Stimulated activated CD4-positive, alpha-beta T cell treated with anti-CD3 and anti-CD28 coated beads, Interleukin-4, amount 100 ng/mL, for 24 hours (primary cell): Measurements from ENCODE around the gene MANSC1.
"Not testable (repeated sequence)": the region's sequence is repeated elsewhere in the genome, so short reads cannot be mapped to it uniquely, and the experiment has no call there.

ENCODE experiments used
- DNase-seq: peaks from one replicate; pipeline ENCODE4 v3.0.0-alpha.2; 2020

The MANSC1 gene

DNA sequence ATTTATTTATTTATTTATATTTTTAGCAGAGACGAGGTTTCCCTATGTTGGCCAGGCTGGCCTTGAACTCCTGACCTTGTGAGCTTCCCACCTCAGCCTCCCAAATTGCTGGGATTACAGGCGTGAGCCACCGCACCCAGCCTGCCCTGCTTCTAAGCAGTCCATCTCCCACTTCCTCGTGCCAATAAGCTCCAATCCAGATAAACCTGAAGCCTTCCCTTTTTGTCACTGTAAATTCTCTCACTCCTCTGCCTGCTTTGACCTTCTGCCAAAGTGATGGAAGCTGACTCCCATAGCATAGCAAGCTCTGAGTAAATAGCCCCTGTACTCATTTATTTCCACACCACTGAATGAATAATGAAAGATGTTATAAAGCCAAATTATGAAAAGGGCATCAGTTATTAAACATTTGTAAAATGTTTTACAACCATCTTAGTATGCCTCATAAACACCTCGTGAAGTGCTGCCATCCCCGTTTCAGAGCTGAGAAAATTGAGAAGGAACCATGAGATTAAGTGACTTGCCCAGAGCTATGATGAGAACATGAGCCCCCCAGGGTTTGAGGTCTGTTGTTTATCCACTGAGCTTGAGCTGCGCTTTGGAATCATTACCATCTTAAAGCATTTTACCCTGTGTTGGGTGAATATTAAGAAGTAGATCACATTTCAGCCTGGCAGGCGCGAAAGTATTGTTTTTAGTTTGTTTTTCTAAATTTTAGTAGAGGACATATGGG is 30.4 kb downstream of the MANSC1 start:
- DNase-seq, result no peak

DNA sequence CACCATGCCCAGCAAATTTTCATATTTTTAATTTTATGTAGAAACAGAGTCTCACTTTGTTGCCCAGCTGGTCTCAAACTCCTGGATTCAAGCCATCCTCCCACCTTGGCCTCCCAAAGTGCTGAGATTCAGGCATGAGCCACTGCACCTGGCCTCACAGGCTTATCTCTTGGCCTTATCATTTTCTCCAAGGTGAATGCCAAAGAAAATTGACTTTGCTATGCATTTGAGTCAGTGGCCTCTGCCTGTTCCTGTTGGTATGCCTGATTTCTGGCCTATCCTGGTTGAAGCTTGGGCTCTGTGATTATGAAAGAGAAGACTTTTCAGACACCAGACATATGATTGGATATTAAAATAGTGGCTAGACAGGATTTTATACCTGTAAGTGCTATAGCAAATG is 34.2 kb downstream of the MANSC1 start:
- no peak for DNase-seq

DNA sequence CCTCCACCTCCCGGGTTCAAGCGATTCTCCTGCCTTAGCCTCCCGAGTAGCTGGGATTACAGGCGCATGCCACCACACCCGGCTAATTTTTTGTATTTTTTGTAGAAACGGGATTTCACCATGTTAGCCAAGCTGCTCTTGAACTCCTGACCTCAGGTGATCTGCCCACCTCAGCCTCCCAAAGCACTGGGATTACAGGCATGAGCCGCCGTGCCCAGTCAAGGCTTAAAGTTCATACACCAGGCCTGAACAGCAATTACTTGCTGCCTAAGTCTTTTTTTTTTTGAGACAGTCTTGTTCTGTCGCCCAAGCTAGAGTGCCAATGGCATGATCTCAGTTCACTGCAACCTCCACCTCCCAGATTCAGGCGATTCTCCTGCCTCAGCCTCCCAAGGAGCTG is 39.3 kb downstream of the MANSC1 start:
- DNase-seq, result not testable (repeated sequence)

DNA sequence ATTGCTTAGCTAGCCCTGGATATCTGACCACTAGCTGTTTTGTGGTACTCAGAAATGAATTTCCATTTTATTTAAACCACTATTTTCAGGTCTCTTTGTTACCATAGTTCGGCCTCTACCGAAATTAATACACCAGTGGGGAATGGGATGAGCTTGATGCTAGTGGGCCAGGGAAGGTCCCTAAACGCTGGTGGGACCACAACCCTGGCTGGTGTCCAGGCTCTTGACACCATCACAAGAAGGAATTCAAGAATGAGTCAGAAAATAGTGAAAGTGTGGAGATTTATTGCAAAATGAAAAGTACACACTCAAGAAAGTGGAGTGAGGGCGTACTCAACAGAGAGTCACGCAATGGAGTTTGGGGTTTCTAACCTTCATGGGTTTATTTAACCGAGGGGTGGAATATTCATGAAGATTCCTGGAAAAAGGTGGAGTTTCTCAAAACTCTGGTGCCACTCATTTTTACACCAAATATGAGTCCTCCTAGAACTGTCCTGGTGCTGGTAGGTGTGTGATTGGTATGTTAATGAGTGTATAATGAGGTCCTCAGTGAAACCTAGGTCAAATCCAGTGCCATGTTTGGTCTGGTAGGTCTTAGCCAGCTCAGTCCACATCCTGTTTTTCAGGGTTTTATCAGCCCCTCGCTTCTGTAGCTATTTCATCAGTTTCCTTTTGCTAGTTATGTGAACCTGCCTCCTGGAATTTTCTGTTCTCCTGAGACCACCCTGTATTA is 44.3 kb downstream of the MANSC1 start:
- DNase-seq, result no peak

DNA sequence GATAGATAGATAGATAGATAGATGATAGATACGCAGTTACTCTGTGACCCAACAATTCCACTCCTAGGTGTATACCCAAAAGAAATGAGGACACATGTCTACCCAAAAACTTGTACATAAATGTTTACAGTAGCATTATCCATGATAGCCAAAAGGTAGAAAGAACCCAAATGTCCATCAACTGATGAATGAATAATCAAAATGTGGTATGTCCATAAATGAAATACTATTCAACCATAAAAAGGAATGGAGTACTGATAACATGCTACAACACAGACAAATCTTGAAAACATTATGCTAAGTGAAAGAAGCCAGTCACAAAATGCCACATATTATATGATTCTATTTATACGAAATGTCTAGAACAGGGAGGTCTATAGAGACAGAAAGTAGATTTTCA is 47.1 kb downstream of the MANSC1 start:
- no peak for DNase-seq

DNA sequence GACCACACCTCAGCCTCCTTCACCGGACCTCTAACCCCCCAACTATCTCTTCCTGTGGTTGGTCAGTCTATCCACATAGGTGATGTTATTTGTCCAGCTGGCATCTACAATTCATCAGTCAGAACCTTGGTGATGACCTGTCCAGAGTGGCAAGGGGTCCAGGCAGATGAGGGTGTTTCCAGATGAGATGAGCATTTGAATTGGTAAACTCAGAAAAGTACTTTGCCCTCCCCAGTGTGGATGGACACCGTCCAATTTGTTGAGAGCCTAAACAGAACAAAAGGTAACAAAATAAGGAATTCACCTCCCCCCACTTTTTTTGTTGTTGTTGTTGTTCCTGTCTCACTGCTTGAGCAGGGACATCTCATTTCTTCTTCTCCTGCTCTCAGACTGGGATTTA is 48.9 kb downstream of the MANSC1 start:
- no peak for DNase-seq

DNA sequence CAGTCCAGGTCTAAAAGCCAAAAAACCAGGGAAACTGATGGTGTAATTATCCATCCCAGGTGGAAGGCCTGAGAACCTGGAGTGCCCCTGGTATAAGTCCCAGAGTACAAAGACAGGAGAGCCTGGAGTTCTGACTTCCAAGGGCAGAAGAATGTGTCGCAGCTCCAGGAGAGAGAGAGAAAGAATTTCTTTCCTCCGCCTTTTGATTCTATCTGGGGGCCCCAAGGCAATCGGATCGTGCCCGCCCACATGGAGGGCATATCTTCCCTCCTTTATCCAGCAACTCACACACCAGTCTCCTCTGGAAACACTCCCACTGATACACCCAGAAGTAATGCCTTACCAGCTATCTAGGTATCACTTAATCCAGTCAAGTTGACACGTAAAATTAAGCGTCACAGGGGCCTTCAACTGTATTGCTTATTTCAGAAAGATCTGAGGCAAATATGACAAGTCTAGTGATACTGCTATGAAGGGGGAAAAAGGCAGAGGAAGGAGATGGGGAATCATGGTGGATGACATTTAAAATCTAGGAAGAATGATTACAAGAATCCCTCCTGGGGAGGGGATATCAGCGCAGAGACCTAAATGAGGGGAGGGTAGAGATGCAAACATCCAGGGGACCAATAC is 52.7 kb downstream of the MANSC1 start:
- DNase-seq, result no peak

DNA sequence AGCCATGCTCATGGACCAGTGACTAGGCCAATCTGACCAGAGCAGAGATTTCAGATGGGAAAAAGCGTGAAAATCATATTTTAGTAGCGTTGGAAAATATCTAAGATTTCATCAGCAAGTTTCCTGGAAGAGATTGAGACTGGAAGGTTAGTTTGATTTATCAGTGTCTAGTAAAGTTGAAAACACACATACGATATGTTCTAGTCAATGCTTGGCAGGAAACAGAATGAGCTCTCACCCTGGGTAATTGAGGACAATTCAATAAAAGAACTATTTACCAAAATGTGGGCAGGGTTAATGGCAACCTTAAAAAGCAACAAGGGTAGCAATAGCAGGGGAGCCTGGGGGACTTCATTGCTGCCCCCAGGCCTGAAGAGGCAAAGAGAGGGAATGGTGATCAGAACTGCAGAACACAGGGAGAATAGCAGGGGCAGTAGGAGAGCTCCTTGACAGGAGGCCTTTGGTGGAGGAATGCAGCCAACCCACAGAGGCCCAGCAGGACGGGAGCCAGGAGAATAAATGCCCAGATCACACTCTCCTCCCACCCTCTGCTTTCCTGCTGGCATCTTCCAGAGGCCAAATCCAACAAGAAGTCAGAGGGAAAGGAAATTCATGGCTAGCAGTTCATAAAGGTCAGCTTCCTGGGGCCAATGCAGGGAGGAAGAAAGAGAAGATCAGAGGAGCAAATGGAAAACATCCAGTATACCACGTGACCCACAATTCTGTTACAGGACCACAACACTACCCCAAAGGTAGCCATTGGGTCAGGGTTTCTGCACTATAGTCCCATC is 55.6 kb downstream of the MANSC1 start:
- no peak for DNase-seq

DNA sequence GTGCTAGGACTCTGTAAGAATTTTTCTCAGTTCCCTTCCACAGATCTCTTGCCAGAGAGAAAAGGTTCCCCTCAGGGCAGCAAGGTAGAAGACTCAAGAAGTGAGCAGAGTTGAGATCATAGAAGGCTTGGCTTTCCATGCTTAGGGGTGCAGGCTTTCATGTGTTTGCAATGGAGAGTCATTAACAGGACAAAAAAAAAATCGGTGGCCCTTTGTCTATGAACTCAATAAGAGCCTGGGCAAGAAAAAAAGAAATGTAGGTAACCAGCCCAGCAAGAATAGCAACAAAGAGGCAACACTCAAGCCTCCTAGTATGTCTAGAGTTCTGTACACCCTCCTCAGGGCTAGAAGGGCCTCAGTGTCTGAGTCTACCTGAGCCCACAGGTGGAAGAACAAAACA is 59.8 kb downstream of the MANSC1 start:
- DNase-seq, result no peak

DNA sequence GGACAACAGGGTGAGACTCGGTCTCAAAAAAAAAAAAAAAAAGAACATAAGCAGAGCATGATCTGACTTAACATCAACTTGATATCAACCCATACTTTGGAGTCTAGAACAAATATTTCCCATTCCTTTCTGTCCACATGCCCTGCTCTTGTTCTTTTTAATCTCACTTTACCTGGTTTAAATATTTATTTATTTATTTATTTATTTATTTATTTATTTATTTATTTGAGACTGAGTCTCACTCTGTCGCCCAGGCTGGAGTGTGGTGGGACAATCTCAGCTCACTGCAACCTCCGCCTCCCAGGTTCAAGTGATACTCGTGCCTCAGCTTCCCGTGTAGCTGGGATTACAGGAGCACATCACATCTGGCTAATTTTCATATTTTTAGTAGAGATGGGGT is 63.6 kb downstream of the MANSC1 start:
- no peak for DNase-seq

DNA sequence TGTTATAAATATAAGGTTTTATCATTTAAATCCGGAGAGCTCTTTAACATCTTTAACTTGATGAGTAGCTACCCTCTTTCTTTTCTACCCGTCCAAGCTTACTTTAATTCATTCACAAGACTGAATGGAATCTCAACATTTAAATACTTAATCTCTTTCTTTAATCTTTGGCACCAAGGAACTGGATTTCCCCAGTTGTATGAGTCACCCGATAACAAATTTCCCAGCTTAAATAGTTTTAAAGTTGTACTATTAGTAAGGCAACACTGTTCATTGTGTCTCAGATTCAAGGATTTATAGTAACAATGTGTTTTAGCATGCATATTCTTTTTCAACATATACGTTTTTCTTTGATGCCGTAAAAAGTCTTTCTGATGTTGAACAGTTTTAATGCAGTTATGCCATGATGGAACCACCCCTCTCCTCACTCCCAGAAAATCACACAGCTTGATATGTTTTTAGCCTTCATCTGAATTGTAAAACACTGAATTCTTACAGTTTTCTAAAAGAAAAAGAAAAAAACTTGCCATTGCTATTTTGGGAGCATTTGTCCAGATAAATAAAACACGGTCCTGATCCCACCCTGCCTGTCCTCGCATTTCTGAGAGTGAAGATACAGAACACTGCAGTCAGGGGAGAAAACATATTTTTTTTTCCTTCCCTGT is 67.1 kb downstream of the MANSC1 start:
- no peak for DNase-seq

DNA sequence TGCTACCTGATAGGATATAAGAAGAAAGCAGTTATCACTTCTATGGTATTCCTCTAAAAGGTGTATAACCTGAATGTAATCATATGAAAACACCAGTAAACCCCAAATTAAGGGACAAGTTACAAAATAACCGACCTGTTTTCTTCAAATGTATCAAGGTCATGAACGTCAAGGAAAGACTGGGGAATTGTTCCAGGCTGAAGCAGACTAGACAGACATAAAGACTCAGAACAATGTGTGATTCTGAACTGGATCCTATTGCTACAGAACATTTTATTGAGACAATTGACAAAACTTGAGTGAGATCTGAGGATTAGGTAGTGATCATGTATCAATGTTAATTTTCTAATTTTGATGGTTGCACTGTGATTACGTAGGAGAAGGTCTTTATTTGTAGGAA is 67.8 kb downstream of the MANSC1 start:
- DNase-seq, result no peak

DNA sequence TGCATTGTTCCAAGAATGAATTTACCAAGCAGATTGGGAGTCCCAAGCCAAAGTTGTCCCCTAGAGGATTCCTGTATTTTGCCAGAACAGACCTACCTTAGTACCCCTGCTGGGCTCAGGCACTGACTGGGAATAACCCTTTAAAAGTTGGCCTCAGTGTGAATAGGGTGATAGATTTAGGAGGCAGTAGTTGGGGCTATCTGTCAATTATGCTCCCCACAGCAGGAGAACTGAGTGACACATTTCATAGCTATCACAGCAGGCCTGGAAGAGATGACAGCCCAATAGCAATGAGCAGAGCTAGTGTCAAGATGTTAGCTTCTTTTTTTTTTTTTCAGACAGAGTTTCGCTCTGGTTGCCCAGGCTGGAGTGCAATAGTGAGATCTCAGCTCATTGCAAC is 68.9 kb downstream of the MANSC1 start:
- no peak for DNase-seq

DNA sequence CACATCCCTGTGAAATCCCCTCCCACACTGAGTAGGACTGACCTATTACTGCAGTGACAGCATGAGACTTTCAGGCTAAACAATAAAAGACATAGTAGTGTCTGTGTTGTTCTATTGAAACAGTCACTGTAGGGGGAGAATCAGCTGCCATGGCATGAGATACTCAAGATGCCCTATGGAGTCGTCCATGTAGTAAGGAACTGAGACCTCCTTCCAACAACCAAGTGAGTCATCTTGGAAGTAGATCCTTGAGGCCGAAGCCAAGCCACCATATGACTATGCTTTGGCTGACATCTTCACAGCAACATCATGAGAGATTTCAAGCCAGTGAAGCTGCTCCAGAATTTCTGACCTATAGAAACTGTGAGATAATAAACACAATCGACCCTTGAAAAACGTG is 71.1 kb downstream of the MANSC1 start:
- no peak for DNase-seq
